GM18502 (cell line): ENCODE results near the gene CNGB1.
"Not testable (repeated sequence)": the region's sequence is repeated elsewhere in the genome, so short reads cannot be mapped to it uniquely, and the experiment has no call there.

Experiments used
- ATAC-seq: cut with Tn5 transposase; IDR thresholded peaks from one replicate; pipeline ENCODE4 v1.9.1; 2021; ENCODE audit warnings: mild to moderate bottlenecking; ENCODE audit not compliant: unreplicated experiment, poor library complexity

Gene CNGB1

GRCh38 chr16:57978070-57978465, 7.1 kb upstream of the CNGB1 start:
- ATAC-seq = not testable (repeated sequence)

- ATAC-seq = no peak
Observed at GRCh38 chr16:57977418-57978069, 6.6 kb upstream of the CNGB1 start.

- no peak for ATAC-seq
Observed at GRCh38 chr16:57976331-57976796, 5.4 kb upstream of the CNGB1 start.

DNA sequence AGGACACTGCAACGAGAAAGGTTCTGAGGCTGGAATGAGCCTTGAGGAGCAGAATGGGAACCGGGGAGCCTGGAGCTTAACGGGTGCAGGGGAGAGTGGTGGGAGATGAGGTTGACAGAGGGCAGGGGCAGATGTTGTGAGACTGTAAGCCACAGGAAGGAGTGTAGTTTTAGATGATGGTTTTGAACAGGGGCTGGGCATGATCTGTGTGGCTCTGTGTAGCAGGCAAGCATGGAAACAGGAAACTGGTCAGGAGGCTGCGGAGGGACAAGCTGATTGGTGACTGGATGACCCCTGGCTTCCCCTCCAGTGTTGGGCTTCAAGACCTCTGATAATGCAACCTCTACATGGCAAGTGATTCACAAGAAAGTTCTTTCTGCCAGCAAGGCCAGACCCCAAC, 1.4 kb upstream of the CNGB1 start:
- ATAC-seq = no peak

DNA sequence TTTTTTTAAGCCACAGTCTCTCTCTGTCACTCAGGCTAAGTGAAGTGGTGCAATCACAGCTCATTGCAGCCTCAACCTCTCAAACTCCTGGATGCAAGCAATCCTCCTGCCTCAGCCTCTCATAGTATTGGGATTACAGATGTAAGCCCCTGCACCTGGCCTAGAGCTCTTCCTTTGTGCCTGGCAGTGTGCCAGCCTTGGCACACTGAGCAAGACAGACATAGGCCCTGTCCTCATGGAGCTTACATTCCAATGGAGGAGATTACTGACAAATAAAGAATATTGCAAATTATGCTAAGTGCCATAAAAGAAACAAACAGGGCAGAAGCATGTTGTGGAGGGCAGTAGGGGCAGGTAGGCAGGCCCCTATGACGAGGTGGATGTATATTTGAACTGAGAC, 920 bp upstream of the CNGB1 start:
- ATAC-seq = no peak

- no peak for ATAC-seq
Observed at GRCh38 chr16:57970319-57970718, 609 bp downstream of the CNGB1 start.

DNA sequence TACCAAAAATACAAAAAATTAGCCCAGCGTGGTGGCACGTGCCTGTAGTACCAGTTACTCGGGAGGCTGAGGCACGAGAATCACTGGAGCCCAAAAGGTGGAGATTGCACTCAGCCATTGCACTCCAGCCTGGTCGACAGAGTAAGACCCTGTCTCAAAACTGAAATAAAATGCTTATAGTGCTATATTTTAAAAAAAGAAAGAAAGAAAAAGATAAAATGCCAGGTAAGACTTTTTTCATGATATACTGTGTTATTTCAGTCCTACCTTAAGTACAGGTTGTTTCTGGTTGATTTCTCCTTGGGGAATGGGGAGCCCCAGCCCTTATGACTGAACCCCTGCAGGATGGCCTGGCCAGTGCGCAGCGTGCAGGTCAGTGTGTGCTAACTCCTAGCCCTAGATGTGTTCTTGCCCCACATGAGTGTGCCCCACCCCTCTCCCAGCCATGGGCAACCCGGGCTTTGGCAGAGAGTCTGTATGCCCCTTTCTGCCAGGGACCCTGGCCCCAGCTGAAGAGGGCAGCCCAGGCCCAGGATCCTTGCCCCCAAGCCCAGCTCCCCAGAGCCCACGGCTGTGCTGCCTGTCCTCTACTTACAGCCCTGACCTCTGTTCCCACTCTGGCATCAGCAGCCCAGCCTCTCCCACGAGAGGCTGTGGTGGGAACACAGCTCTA, 1.3 kb downstream of the CNGB1 start:
- ATAC-seq = no peak

DNA sequence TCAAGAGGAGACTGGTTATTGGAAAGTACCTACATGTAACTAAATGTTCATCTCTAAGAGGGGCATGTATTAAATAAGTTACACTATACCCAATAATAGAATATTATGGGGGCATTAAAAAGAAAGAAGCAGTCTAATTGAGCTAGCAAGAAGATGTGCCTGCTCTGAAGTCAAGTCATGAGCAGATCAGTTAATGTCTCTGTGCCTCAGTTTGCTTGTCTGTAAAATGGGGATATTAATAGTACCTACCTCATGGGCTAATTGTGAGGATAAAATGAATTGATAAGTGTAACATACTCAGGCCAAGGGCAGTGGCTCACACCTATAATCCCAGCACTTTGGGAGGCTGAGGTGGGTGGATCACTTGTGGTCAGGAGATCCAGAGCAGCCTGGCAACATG, 3.0 kb downstream of the CNGB1 start:
- ATAC-seq = no peak

GRCh38 chr16:57966986-57967385, 3.9 kb downstream of the CNGB1 start:
- ATAC-seq = no peak

DNA sequence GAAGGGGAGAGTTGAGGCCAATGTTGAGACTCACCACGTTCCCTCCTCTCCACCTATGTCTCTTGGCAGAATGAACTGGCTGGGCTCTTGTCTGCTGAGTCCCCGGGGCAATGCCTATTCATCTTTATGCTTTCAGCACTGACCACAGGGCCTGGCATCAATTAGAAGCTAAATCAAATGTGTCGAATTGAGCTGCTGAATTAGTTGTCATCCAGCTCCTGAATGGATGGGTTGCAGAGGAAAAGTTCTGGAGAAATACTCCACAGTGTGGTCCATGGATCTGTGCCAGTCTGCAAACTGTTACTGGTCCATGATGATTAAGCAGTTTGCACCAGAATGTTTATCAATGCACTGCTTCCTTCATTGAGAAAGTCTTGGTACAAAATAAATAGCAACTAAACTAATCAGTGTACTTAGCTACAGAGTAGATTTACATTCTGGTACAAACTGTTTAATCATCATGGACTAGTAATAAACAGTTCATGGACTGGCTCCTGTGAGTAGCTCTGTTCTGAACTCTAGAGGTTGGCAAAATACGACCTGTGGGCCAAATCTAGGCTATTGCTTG, 4.6 kb downstream of the CNGB1 start:
- no peak for ATAC-seq

DNA sequence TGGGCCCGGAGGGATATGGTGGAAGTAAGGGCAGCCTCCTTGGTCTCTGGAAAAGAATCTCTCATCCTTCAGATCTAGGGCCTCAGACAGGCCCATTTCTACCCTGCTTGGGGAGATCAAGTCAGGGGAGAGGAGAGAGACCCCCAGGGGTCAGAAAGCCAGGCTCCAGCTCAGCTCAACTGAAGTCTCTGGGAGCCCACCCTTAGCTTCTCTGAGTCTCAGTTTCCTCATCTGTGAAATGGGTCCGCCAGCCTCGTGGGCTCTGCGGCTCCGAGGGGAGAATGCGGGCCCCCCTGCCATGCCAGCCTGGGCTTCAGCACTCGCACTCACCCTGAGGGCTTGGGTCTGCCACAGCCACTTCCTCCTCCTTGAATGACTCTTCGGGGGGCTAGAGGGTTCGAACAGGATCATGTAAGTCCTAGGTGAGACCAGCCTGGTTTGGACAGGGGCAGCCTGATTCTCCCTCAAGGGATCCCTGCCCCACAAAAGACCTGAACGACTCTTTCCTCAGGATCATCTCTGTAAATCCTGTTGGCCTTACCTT, 6.7 kb downstream of the CNGB1 start:
- no peak for ATAC-seq

GRCh38 chr16:57962756-57963155, 8.2 kb downstream of the CNGB1 start:
- no peak for ATAC-seq

DNA sequence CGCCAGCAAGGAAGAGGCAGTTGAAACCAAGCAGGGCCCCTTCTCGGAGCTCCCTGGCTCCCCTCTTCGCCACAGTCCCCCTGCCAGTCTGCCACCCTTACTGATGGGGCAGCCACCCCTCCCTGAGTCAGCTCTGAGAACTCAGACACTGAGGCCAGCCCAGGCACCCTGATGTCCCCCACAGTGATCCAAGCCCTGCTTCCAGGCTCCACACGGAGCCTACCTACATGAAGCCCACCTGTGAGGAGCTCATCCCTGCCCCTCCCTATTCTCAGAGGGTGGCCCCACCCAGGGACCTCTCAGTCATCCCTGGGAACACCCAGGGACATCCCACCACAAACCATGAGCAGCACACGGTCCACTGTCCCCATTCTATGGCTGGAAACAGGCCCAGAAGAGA, 8.9 kb downstream of the CNGB1 start:
- ATAC-seq = no peak

GRCh38 chr16:57961538-57961937, 9.4 kb downstream of the CNGB1 start:
- ATAC-seq = no peak

GRCh38 chr16:57960826-57961472, 10.0 kb downstream of the CNGB1 start:
- no peak for ATAC-seq

DNA sequence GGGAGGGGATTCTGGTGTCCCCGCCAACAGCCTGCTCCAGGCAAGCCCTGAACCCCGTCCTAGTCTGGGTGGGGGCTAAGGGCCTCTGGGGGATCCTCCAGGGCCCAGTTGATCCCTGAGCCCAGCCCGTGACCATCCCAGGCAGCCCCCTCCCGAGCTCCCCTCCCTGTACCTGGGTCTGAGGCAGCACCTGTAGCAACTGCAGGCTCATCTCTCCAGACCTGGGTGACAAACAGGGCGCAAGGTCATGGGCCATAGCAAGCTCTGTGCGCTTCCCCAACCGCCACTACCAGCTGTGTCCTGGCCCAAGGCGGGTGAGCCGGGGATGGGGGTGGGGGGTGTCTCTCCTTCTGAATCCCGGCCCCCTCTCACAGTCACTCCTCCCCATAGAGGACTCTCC, 10.6 kb downstream of the CNGB1 start:
- ATAC-seq = no peak

- ATAC-seq = no peak
Observed at GRCh38 chr16:57959804-57960203, 11.1 kb downstream of the CNGB1 start.

DNA sequence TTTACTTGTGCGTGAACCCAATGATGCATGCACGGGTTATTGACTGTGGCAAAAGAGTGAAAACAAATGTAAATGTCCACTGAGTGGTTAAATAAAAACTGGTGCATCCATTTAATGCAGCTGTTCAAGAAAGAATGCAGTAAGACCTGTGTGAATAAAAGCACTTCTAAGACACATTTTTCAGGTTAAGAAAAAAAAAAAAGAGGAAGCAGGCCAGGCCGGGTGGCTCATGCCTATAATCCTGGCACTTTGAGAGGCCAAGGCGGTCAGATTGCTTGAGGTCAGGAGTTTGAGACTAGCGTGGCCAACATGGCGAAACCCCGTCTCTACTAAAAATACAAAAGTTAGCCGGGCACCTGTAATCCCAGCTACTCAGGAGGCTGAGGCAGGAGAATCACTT, 11.8 kb downstream of the CNGB1 start:
- no peak for ATAC-seq

GRCh38 chr16:57958544-57958943, 12.4 kb downstream of the CNGB1 start:
- ATAC-seq = no peak

- no peak for ATAC-seq
Observed at GRCh38 chr16:57957673-57958392, 13.1 kb downstream of the CNGB1 start.
